NK-92 (cell line): ENCODE results near the gene DNAH2.

Experiments used
- DNase-seq: peaks from one replicate; lab custom pipeline; 2025; ENCODE audit not compliant: unreplicated experiment; lab: John Stamatoyannopoulos, UW

Gene DNAH2, protein sequence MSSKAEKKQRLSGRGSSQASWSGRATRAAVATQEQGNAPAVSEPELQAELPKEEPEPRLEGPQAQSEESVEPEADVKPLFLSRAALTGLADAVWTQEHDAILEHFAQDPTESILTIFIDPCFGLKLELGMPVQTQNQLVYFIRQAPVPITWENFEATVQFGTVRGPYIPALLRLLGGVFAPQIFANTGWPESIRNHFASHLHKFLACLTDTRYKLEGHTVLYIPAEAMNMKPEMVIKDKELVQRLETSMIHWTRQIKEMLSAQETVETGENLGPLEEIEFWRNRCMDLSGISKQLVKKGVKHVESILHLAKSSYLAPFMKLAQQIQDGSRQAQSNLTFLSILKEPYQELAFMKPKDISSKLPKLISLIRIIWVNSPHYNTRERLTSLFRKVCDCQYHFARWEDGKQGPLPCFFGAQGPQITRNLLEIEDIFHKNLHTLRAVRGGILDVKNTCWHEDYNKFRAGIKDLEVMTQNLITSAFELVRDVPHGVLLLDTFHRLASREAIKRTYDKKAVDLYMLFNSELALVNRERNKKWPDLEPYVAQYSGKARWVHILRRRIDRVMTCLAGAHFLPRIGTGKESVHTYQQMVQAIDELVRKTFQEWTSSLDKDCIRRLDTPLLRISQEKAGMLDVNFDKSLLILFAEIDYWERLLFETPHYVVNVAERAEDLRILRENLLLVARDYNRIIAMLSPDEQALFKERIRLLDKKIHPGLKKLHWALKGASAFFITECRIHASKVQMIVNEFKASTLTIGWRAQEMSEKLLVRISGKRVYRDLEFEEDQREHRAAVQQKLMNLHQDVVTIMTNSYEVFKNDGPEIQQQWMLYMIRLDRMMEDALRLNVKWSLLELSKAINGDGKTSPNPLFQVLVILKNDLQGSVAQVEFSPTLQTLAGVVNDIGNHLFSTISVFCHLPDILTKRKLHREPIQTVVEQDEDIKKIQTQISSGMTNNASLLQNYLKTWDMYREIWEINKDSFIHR (N-terminal part only)

DNA sequence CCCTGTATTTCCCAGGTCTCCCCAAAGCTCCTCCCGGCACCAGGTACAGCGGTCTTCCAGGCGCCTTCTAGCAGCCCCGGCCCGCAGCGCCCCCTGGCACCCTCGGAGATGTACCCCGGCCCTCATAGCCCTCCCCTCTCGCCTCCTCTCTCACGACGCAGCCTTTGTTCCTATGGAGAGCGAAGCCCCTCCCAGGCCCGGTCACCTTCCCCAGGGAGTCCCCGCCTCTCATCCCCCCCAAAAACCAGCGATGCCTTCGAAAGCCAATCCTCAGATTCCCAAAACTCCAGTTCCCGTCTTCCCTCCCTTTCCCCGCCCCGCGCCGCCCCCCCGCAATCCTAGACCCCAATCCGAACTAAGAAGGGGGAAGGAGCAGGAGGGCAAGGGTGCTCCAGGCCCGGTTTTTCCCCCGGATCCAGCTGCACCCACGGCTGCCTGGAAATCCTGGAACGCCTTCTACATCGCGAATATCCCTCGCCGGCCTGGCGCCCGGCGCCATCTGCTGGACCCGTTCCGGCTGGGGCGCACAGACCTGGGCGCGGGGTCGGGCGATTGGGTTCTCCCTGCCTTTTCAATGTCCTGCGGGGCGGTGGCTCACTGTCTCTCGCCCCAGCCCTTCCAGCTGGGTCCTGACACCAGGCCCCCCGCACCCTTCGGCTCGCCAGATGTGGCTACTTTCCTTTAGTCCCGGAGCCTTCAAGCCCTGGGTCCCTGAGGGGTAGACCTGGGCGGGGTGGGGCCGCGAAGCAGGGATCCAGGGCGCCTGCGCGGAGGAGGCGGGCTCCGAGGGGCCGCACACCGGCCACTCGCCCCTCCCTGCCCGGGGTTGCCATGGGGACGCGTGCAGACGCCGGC lies at the start of gene DNAH2:
Gene DNAH2, plus strand, starts transcription at position 844 of the 855 bp plus-strand sequence. CDS start 1,991 bp downstream, outside the sequence.
- DNase-seq, result no peak

DNA sequence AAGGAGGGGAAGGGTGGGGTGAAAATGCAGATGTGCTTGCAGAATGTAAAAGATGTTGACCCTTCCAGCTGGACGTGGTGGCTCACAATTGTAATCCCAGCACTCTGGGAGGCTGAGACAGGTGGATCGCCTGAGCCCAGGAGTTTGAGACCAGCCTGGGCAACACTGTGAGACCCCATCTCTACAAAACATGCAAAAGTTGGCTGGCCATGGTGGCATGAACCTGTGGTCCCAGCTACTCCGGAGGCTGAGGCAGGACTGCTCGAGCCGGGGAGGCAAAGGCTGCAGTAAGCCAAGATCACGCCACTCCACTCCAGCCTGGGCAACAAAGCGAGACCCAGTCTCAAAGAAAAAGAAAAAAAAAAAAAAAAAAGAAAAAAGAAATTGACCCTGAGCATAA lies 49.1 kb upstream of the DNAH2 start:
- DNase-seq, result no peak

DNA sequence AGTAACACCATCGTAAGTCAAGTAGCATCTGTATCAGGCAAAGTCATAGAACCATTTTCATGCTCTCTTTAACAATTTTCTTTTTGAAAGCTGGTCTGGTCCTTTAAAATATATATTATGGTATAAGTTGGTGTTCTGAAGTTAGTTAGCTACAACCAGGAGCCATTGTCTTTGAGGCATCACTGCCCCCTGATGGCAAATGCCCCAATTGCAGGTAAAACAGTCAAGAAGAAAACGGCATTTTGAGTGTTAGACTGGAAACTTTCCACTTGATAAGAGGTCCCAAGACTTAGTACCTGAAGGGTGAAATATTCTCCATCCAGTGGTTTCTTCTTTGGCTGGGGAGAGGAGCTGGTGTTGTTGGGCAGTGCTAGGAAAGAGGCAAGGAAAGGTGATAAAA lies 44.3 kb upstream of the DNAH2 start:
- DNase-seq, result no peak

DNA sequence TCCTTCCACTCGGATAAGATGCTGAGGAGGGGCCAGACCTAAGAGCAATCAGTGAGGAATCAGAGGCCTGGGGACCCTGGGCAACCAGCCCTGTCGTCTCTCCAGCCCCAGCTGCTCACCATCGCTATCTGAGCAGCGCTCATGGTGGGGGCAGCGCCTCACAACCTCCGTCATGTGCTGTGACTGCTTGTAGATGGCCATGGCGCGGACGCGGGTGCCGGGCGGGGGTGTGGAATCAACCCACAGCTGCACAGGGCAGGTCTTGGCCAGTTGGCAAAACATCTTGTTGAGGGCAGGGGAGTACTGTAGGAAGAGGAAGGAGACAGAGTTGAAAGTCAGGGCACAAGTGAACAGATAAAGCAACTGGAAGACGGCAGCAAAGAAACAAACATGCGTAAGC lies 42.6 kb upstream of the DNAH2 start:
- DNase-seq, result no peak

DNA sequence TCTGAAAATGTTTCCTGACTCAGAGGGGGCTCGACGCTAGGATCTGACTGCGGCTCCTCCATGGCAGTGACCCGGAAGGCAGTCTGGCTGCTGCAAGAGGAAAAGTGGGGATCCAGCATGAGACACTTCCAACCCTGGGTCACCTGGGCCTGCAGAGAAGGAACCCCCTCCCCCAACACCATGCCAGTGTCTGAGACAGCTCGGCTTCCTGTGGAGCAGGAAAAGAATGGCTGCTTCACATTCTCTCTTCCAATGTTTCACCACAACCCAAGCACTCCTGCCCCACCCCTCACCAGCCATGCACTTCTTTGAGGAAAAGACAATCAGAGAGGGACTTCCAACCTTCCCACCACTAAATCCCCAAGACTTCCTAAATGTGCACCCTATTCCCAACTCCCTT lies 41.0 kb upstream of the DNAH2 start:
- DNase-seq, result no peak

DNA sequence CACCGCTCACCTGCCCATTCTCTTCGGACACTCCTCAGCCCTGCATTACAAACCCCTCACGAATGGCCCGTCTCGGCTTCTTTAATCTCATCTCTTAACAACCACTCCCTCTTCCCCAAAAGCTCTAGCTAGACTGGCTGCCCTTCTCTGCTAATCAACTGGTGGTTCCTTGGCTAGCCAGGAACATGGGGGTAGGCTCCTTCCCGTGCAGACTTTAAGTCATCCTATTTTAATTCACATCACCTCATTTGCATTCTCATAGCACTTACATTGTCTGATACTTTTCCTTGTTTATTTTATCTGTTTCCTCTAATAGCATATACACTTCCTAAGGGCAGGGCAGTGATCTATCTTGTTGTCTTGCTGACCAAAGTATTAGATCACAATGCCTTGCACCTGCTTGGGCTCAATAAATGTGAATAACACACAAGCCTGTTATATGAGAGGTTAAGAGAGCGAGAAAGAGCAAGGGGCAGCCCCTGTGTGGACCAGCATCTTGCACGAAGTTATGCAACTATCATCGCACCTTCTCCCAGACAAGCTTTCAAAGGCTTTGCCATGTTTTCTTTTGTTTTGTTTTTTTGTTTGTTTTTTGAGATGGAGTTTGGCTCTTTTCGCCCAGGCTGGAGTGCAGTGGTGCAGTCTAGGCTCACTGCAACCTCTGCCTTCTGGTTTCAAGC lies 40.0 kb upstream of the DNAH2 start:
- DNase-seq, result no peak

DNA sequence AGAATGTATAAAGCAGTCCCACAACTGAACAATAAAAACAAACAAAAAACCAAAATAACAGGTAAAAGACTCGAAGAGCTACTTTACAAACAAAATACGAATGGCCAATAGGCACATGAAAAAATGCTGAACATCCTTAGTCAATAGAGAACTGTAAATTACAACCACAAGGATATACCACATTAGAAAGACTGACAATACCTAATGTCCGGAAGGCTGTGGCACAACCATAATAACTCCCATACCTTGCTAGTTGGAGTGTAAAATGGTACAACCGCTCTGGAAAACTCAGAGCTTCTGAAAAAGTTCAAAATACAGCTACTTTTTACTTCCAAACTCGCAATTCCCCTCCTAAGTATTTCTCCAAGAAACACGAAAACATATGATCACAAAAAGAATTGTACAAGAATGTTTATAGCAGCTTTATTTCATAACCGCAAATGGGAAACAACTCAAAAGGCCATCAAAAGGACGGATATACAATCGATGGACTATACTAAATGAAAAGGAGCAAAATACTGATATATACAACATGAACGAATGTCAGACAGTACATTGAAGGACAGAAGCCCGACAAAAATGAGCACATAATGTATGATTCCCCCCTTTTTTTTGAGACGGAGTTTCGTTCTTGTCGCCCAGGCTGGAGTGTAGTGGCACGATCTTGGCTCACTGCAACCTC lies 32.6 kb upstream of the DNAH2 start:
- no peak for DNase-seq

DNA sequence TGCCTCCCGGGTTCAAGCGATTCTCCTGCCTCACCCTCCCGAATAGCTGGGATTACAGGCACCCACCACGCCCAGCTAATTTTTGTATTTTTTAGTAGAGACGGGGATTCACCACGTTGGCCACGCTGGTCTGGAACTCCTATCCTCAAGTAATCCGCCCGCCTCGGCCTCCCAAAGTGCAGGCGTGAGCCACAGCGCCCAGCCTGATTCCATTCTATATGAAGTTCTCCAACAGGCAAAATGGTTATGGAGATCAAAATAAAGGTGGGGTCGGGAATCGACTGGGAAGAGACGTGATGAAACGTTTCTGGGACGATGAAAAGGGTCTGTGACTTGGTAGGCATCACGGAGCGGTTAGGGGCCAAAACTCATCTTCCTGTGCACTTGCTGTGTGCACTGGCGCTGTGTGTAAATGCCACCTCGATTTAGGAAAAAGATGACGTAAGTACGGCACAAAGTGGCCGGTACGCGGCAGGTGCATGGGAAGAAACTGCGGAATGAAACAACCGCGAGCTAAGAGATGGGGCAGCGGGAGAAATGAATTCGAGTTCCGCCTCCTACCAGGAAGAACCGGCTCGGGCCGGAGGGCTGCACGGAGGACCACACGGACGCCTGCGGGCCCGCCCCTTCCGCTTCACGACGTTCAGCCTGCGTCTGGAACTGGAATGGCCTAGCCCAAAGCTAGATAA lies 31.9 kb upstream of the DNAH2 start:
- DNase-seq, result no peak

DNA sequence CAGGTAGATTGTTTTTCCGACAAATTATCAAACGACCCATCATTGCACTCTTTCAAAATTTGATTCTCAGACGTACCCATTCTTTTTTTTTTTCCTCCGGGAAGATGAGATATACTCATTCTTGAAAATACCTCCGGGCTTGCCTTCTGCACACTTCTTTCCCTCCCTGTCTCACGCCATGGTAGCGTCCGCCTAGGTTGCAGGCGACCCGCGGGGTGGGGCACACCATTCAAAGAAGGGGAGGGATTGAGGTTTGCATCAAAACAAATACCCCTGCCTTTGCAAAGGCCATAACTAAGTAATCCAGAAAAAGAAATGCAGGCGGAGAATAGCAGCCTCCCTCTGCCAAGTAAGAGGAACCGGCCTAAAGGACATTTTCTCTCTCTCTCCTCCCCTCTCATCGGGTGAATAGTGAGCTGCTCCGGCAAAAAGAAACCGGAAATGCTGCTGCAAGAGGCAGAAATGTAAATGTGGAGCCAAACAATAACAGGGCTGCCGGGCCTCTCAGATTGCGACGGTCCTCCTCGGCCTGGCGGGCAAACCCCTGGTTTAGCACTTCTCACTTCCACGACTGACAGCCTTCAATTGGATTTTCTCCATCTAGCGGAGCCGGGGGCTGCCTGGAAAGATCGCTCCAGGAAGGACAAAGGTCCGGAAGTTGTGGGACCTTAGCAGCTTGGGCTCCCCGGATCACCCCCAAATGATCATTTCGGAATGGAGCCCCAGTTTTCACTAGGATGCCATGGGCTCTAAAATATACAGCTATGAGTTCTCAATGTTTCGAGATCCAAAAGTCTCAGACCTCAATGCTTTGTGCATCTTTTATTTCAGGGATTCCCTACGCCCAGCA lies 31.1 kb upstream of the DNAH2 start:
- DNase-seq, result no peak

DNA sequence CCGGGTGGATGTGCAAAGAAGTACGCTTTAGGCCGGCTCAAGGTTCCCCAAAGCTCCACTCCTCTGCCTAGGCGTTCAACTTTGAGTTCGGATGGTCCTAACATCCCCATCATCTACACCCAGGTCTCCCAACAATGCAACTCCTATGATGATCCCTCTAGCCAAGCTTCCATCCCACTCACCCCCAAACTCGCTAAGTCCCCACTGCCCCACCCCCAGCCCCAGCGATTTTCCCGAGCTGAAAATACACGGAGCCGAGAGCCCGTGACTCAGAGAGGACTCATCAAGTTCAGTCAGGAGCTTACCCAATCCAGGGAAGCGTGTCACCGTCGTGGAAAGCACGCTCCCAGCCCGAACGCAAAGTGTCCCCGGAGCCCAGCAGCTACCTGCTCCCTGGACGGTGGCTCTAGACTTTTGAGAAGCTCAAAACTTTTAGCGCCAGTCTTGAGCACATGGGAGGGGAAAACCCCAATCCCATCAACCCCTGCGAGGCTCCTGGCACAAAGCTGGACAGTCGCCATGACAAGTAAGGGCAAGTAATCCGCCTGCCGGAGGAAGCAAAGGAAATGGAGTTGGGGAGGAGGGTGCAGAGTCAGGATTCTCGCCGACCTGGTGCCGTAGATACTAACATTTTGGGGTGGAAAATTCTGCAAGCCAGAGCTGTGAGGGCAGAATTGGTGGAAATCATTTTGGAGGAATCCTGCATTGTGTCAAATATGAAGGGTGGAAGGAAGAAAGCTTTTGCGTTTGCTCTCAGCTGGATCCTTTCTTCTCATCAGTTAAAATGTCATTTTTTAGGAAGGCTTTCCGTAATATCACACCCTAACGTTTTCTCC lies 30.3 kb upstream of the DNAH2 start, which contains the start of gene TP53:
Gene TP53, minus strand, starts transcription at position 419 of the 836 bp plus-strand sequence. CDS start 10,896 bp downstream, outside the sequence.
- peak; percentile 29 for DNase-seq

DNA sequence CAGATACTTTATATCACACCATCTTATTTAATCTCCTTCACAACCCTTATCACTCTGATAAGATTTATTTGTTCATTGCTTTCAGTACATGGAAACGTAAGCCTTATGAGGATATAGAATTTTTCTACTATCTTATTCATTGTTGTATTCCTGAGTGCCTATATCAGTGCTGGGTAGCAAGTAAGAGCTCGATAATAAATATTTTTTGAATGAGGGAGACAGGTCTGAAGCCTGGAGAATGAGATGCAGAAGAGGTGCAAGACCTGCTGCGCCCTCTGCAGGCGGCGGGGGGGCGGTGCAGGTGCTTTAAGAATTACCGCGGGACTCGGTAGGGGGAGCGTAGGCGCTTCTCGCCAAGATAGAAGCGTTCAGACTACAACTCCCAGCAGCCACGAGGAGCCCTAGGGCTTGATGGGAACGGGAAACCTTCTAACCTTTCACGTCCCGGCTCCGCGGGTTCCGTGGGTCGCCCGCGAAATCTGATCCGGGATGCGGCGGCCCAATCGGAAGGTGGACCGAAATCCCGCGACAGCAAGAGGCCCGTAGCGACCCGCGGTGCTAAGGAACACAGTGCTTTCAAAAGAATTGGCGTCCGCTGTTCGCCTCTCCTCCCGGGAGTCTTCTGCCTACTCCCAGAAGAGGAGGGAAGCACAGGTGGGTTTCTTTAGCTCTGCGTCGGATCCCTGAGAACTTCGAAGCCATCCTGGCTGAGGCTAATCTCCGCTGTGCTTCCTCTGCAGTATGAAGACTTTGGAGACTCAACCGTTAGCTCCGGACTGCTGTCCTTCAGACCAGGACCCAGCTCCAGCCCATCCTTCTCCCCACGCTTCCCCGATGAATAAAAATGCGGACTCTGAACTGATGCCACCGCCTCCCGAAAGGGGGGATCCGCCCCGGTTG lies 29.4 kb upstream of the DNAH2 start, which contains the start of gene WRAP53:
Gene WRAP53, plus strand, starts transcription at position 570 of the 900 bp plus-strand sequence. Its CDS starts 172 bp downstream, at position 742.
- DNase-seq, result peak; percentile 66

DNA sequence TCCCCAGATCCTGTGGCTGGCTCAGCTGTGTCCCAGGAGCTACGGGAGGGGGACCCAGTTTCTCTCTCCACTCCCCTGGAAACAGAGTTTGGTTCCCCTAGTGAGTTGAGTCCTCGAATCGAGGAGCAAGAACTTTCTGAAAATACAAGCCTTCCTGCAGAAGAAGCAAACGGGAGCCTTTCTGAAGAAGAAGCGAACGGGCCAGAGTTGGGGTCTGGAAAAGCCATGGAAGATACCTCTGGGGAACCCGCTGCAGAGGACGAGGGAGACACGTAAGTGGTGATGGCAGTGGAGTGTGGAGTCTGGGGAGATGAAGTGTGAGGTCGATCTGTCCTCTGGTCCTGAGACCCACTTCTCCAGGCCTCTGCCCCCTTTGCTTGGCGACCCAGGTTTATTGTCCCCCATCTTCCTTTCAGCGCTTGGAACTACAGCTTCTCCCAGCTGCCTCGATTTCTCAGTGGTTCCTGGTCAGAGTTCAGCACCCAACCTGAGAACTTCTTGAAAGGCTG lies 28.7 kb upstream of the DNAH2 start:
- DNase-seq, result no peak

DNA sequence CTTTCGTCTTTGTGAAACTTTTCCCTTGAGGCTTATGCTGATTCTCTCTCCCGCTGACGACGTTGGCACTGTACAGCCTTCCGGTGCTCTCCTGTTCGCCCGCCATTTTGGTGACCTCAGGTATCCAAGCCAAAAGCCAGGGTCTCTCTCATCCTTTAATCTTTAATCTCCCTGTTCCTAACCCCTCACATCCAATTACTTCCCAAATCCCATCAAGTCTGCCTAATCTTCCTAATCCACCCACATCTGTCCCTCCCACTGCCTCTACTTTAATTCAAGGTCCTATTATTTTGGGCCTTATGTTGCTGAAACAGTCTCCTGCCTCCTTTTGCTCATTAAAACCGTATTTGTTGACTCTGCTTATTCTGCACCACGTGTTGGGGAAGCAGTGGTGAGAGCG lies 22.0 kb upstream of the DNAH2 start:
- no peak for DNase-seq

DNA sequence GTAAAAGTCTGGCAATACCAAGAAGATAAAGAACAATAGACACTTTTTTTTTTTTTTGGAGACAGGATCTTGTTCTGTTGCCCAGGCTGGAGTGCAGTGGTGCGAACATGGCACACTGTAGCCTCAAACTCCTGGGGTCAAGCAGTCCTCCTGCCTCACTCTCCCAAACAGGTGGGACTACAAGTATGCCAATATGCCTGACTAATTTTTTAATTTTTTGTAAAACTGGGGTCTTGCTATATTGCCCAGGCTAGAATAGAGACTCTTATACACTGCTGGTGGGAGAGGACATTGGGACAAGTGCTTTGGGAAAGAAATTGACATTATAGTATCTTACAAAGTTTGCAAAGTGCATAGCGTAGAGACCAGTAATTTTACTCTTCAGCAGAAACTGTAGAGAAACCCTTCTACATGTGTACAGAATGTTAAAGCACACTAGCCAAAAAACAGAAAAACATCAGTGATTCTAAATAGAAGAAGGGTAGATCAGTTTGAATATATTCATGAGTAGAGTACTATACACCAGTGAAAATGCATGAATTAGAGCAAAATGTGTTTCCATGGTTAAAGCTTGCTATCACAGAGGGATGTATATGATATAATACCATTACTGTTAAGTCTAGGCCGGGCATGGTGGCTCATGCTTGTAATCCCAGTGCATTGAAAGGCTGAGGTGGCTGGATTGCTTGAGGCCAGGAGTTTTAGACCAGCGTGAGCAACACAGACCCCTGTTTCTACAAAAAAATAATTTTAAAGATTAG lies 19.5 kb upstream of the DNAH2 start:
- DNase-seq, result no peak

DNA sequence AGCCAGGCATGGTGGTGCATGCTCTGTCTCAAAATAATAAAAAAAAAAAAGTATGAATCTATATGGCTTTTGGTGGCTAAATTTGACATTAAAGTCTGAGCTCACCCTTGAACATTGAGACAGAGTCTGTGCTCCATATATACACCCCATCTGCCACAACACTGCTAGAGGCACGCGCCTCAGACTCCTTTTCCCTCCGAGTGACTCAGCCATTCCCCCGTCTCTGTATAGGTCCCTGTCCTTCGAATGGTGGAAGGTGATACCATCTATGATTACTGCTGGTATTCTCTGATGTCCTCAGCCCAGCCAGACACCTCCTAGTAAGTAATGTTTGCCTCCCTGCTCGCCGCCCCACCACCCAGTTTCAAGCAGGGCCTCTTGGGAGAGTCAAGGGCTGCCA lies 17.0 kb upstream of the DNAH2 start:
- DNase-seq, result no peak
